Measurements from ENCODE around the gene LIPF. TPM values are rescaled to one million over a fixed set of nuclear protein-coding genes. Genes with fewer than 3 reads are reported as not detected.

The LIPF gene
- total and polyA plus RNA-seq, 2 of the 13 experiments (the other 11 are each of a cell fraction or from before 2014, with no cell fraction given): not detected

- H3K27me3 ChIP-seq (ENCODE audit: control insufficient read depth in 1 of 2, insufficient read depth in 2 of 2, low read length in 2 of 2): no peaks in the 10 kb centered on the region
- H3K79me2 ChIP-seq (ENCODE audit: insufficient read depth, low read length): no peaks in the 10 kb centered on the region
- FAIRE-seq (no peak), ATAC-seq (no peak), DNase-seq (ENCODE audit: low spot score) (no peak)
- no peaks in the 10 kb centered on the region for H4K20me1 ChIP-seq (ENCODE audit: insufficient read depth, low read length)
- intact Hi-C loops (cut with micrococcal nuclease; ENCODE audit: unreplicated experiment) (no loop called here), in situ Hi-C loops (cut with HindIII; ENCODE audit: extremely low pct_ligation_motif_present, low pct_unique_long_range_greater_than_20kb) (no loop called here)
- H3K4me1 ChIP-seq (ENCODE audit: insufficient read depth, low read length): no peaks in the 10 kb centered on the region
- TF ChIP-seq DBP (CRISPR knock-in tag; IDR thresholded peaks at IDR 0.05; ENCODE audit: not compliant biosample characterization): no peak
- no peak for TF ChIP-seq ATF4 (CRISPR knock-in tag; IDR thresholded peaks at IDR 0.05)
- TF ChIP-seq ZNF737 (CRISPR knock-in tag; IDR thresholded peaks at IDR 0.05; ENCODE audit: borderline replicate concordance): no peak
- TF ChIP-seq SIX4 (CRISPR knock-in tag; IDR thresholded peaks at IDR 0.05): no peak
- TF ChIP-seq ZNF281 (CRISPR knock-in tag; IDR thresholded peaks at IDR 0.05; ENCODE audit: borderline replicate concordance): no peak
- no peak for TF ChIP-seq ZNF761 (CRISPR knock-in tag; conservative IDR thresholded peaks at IDR 0.05)
- TF ChIP-seq ZBTB7A (CRISPR knock-in tag; IDR thresholded peaks at IDR 0.05): no peak
- H2AFZ ChIP-seq (ENCODE audit: low read length): no peak overlapping the region
- BruUV-seq (replicated peaks): no TSS peak
- H3K9me3 ChIP-seq (ENCODE audit: low read length): no peaks in the 10 kb centered on the region
- ChIA-PET POLR2A (no interaction called here), CTCF (ENCODE audit: low intra/inter-chr PET ratio, low total read pairs) (no interaction called here)
- H3K36me3 ChIP-seq (replicated peaks in 1 of 2; ENCODE audit: control insufficient read depth in 1 of 2, insufficient read depth in 2 of 2, low read length in 2 of 2): no peaks in the 10 kb centered on the region
- no peak overlapping the region for H3K9ac ChIP-seq (ENCODE audit: insufficient read depth, low read depth, low read length)
- H3K4me2 ChIP-seq (ENCODE audit: low read depth, low read length): no peak overlapping the region
- H3K27ac ChIP-seq (ENCODE audit: extremely low read length, insufficient read depth, low read length): no peak overlapping the region
- H3K4me3 ChIP-seq (replicated peaks in 1 of 3; ENCODE audit: insufficient read depth in 1 of 3, low read depth in 2 of 3, low read length in 3 of 3): no peak overlapping the region
Observed at GRCh38 chr10:88624840-88625239, 39.4 kb upstream of the LIPF start.

Measured in HepG2 (cell line).